NCI-H510A treated with DMSO at 0.1 percent for 48 hours (cell line): ENCODE results near the gene TPPP3.

Source experiments
- DNase-seq: peaks from one replicate; lab custom pipeline; 2025; lab: John Stamatoyannopoulos, UW

TPPP3 gene

DNA sequence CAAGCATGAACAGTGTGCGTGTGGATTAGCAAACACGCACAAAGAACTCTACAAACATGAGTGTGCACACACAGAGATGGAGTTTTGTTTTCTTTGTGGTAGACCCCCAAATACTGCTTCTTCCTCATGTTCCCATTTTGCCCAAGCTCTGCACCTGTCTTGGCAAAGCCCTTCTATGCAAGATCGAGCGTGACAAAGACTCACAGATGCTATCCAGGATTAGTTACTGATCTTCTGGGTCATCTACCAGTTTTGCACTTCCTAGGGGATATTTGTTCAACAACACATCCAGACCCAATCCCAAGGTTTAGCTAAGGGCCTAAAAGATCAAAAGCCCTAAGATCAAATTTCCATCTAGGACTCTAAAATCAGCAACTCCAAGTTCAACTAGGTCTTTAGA lies 50.7 kb downstream of the TPPP3 start:
- no peak for DNase-seq

DNA sequence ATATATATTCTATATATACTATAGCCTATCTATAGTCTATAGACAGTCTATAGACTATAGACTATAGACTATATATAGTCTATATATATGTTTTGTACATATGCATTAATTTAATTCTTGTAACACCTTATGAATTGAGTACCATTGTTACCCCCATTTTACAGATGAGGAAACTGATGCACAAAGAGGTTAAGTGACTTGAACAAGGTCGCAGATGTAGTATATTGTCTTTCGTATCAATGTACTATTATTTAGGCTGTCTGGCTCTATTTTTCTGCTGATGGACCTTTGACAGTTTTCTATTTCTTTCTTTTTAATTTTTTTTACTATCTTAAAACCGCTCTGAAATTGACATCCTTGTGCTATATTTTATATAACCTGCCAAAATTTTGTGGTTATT lies 52.0 kb downstream of the TPPP3 start:
- DNase-seq: no peak
